Limb (tissue), 2 donors: Measurements from ENCODE around the gene FBXO33.
"Not testable (repeated sequence)": the region's sequence is repeated elsewhere in the genome, so short reads cannot be mapped to it uniquely, and the experiment has no call there.

Experiments used
- DNase-seq, 2 donors: peaks; one replicate each; pipeline ENCODE4 v3.0.0-alpha.2; 2016; ENCODE audit errors: extremely low spot score in 2 of 2

The FBXO33 gene

DNA sequence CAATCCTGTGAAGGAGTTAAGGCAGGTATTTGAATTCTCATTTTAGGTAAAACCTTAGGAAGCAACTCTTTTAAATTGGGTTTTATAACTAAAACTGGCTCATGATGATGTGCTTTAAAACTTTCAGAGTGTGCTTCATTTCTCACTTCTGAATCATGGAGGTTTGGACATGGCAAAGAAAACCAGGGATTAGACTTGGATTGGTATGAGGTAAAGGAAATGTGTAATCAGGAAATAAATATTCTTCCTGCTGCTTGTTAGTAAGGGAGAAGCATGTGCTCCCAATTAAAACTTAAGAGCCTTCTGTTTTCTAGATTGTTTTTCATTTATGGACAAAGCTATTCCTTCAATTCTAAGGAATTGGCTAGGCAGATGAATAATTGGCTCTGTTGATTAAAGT lies 57.4 kb downstream of the FBXO33 start:
- DNase-seq: no peak

DNA sequence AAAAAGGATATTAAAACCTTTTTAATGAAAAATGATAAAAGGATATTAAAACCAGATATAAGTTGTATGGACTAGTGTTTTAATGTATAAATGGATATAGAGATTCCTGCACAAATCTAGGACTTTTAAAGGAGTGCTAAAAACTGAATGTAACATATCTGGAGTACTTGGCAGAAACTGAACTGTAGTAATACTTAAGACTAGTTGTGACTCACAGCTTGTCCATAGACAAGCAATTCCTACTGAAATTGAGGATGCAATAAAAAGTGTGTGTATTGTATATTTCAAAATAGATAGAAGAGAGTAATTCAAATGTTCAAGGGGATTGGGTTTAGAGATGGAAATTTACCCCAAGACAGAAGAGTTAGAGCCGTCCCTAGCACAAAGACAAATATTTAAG lies 59.6 kb downstream of the FBXO33 start:
- no peak for DNase-seq

DNA sequence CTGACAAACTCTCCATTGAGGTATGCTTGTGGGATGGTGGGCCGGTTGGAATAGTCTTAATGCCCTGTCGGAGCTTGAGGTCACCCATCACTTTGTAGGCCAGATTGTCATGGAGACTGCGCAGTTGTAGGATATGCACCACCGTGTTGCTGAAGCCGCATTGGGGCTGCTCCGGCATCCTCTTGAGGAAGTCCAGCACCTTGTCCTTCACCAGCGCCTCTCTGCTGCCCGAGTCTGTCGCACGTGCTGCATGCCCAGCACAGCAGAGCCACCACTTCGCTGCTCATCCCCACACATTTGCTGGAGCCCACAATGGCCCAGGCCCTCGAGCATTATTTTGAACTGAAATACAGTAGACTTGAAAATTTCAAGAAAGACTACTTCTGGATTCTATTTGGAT lies 61.8 kb downstream of the FBXO33 start:
- no peak for DNase-seq

GRCh38 chr14:39369029-39369428 lies 63.2 kb downstream of the FBXO33 start:
- no peak for DNase-seq

- DNase-seq: peak; percentile 66 to 72
These were observed 63.8 kb downstream of the FBXO33 start for GRCh38 chr14:39368261-39368959.

- no peak for DNase-seq
These were observed 64.9 kb downstream of the FBXO33 start for GRCh38 chr14:39367387-39367751.

GRCh38 chr14:39366460-39367386 lies 65.5 kb downstream of the FBXO33 start:
- DNase-seq: no peak

DNA sequence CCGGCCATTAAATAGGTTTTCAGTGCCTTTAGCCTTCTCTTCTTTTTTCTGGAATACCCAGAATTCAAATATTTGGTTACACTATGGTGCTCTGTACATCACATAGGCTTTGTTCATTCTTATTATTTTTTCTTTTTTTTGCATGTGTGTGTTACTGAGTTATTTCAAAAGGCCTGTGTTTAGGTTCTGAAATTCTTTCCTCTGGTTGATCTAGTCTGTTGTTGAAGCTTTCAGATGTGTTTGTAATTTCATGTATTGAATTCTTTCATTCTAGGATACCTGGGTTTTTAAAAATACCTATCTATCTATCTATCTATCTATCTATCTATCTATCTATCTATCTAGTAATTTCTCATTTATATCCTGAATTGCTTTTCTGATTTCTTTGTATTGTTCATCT lies 66.9 kb downstream of the FBXO33 start:
- no peak for DNase-seq

- no peak for DNase-seq
These were observed 67.7 kb downstream of the FBXO33 start for GRCh38 chr14:39364509-39364908.

GRCh38 chr14:39361556-39361955 lies 70.7 kb downstream of the FBXO33 start:
- DNase-seq: not testable (repeated sequence)

DNA sequence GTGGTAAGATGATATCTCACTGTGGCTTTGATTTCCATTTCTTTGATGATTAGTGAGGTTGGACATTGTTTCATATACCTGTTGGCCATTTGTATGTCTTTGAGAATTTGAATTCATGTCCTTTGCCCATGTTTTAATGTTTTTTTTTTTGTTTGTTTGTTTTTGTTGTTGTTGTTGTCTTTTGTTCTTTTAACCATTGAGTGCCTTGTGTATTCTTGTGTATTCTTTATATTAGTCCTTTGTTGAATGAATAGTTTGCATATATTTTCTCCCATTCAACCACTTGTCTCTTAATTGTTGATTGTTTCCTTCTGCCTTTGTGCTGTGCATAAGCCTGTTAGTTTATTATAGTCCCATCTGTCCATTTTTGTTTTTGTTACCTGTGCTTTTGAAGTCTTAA lies 71.9 kb downstream of the FBXO33 start:
- DNase-seq: no peak

DNA sequence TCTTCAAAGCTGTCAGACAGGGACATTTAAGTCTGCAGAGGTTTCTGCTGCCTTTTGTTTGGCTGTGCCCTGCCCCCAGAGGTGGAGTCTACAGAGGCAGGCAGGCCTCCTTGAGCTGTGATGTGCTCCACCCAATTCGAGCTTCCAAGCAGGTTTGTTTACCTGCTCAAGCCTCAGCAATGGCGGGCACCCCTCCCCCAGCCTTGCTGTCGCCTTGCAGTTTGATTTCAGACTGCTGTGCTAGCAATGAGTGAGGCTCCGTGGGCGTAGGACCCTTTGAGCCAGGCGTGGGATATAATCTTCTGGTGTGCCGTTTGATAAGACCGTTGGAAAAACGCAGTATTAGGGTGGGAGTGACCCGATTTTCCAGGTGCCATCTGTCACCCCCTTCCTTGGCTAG lies 73.2 kb downstream of the FBXO33 start:
- not testable (repeated sequence) for DNase-seq

GRCh38 chr14:39351708-39352107 lies 80.5 kb downstream of the FBXO33 start:
- no peak for DNase-seq

DNA sequence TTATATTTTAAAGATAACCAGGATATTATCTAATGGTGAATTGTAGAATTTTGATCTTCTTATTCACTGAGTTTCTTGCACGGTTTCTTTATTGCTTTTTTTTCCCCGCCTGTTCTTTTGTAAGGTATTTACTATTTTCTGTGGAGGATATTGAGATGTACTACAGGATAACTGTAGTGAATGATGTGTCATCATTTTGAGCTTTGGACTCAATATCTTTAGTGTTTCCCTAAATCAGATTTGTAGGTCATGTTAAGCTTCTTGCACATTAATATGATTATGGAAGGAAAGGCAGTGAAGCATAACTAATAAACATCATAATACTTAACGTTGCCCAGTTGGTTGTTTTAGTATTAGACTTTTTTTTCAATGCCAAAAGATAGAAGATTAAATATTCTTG lies 81.4 kb downstream of the FBXO33 start:
- DNase-seq: no peak
